Raji (cell line): ENCODE results near the gene TXNRD2.

Experiments
- POLR2A ChIP-seq: IDR thresholded peaks from 2 replicates; pipeline ENCODE4 v1.6.1; 2011; ENCODE audit warnings: low read depth, low read length, control low read depth; ENCODE audit not compliant: insufficient read depth

The TXNRD2 gene

GRCh38 chr22:19875061-19875530 is 66.5 kb downstream of the TXNRD2 start:
- no peak for TF ChIP-seq POLR2A

DNA sequence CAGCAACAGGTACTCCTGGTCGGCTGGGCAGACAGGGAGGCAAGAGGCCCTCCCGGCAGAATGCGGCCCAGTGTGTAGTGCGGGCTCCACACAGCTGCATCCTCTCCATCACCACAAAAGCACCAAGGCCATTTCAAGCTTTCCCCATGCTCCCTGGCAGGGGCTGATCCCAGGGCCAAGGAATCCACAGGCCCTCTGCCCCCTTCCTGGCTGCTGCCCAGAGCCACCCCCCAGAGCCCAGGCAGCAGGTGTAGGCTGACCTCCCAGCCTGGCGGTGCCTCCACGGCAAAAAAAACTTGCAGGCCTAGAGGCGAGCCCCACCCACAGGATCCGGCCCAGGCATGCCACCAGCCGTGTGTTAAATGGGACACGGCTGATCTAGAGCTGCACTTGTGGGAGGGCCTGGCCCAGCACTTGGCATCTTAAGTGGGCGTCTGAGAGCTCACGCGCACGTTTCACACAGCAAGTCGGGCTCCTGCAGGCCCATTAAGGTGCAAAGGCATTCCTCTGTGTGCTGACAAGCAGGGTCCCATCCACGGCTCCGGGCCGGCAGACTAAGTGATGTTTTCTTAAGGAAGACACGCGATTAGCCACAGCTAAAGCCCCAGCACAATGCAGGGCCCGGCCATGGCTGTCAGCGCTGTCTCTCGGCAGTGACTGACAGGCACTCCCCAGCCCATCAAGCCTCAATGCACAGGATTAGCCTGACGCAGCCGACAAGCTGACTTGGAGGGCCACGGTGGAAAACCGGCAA is 67.1 kb downstream of the TXNRD2 start:
- TF ChIP-seq POLR2A: no peak

DNA sequence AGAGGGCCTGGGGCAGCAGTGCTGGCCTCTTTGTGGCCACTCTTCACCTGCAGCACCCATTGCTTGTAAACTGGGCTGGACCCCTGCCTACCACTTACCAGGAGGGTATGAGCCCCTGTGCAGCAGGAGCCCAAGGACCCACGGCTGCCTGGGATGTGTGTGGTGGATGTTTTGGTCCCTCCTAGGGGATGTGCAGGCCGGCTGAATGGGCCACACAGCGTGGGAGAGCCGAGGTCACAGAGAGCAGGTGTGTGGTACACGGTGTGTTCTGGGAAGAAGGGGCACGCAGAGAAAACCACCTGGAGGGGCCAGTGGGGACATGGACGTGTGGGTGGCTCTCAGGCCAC is 67.7 kb downstream of the TXNRD2 start:
- no peak for TF ChIP-seq POLR2A

DNA sequence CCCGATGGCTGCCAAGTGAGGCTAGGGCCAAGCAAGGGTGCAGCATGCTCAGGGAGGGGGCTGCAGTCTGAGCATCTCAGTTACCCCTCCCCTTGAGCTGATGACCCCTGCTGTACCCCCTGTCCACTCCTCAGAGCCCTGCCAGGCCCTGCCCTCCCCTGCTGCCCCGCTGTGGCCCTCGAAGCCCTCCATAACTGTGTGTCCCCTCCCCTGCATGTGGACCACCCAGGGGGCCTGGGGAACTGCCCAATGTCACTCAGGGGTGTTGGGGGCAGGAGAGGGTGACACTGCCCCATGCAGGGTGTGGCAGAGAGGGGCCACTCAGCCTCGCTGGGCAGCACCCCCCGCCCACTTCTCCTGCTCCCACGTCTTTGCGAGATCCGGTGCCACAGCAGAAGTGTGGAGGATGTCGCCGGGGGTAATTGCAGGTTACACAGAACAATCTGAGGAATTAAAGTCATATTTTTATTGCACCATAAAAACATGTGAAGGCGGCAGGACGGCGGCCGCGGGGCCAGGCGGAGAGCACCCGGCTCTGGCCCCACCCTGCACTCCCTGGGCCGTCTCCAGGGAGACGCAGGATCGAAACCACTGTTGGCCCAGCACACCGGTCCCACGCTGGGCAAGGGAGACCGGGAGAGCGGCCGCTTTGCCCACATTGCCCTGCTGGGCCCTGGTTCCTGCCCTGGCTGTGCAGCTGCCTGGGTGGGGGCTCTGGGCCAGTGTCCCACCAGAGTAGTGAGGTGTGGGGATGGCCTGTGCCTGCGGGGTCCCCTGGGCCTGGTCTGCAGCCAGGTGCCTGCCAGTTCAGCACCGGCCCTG is 68.3 kb downstream of the TXNRD2 start:
- no peak for TF ChIP-seq POLR2A

DNA sequence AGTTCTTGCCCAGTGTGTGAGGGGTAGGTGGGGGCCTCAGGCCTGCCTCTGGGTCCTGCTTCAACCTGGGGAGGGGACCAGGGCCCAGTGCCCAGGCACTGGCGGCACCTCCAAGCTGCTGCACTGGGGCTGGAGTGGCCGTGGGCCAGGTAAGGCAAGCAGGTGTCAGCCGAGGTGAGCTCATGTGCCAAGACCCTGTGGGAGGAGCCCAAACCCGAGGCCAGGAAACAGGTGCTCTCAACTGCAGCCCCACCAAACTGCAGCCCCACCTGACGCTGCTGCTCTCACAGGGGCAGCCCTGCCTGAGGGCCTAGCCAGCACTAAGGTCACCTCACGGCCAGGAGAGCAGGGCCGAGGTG is 68.9 kb downstream of the TXNRD2 start:
- TF ChIP-seq POLR2A: no peak

- TF ChIP-seq POLR2A: no peak
Measured at GRCh38 chr22:19871845-19872778, 69.5 kb downstream of the TXNRD2 start.

DNA sequence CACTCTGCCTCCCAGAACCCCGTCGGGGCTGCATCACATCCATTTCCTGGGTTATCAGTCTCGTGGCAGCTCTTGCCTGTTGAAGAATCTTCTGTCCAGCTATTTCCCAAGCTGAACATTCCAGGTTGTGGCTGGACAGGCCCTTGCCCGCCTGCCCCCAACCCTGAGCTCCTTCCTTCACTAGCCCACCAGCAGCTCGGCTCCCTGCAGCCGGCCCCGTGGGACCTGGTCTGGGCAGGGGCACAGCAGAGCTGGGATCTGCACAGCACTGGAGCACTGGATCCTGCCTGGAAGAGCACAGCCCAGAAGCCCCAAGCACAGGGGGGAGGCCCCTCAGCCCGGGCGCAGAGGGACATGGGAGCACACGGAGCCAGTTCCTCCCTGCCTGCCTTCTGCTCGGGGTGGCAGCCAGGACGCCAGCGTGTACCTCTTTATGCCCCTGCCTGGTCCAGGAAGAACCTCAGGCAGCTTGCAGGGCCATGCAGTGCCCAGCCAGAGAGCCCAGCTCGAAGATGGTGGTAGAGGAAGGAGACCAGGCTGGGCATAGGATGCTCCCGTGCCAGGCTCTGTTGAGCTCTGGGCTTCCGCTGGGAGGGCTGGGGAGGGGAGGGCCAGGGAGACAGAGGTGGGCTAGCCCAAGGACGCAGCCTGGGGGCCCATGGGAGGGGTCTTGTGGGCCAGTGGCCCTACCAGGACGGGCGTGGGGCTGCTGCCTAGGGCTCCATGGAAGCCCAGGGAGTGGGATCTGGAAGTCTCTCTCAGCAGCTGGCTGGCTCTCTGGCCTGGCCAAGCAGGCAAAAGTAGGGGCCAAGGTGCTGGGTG is 70.4 kb downstream of the TXNRD2 start:
- TF ChIP-seq POLR2A: no peak

DNA sequence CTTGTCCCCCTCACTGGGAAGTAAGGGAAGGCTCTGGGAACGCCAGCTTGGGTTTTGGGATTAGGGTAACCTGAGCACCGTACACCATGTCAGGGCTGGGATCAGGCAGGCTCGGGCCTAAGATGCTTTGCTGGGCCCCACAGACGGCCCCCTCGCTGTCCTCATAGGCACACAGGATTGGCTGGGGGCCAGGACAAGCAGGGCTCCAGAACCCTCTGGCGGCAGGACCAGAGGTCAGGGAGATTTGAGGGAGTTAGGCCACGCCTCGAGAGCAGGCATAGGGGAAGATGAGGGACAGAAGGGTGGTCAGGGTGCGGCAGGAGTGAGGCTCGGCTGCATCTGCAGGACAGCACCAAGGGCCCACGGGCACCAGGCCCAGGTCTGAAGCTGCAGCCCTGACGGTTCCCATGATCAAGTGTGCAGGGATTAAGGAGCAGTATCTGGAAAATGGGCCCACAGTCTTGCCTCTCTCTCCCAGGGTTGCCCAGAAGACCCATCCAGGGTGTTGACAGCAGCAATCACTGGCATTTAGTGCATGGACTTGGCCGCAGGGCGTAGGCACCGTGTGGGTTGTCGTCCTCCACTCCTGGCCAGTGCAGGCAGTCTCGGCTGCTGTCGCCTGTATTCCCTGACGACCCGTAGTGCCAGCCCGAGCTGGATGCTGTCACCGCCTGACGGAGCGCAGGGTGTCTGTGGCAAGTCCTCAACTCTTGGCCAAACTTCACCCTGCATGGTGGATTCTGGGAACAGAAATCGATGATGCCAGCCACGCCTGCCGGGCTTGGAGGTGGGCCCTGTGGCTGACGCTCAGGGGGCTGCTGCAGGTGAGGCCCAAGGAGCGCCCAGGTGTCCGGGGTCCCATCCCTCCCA is 71.2 kb downstream of the TXNRD2 start:
- no peak for TF ChIP-seq POLR2A

- no peak for TF ChIP-seq POLR2A
Measured at GRCh38 chr22:19869497-19870152, 72.0 kb downstream of the TXNRD2 start.

DNA sequence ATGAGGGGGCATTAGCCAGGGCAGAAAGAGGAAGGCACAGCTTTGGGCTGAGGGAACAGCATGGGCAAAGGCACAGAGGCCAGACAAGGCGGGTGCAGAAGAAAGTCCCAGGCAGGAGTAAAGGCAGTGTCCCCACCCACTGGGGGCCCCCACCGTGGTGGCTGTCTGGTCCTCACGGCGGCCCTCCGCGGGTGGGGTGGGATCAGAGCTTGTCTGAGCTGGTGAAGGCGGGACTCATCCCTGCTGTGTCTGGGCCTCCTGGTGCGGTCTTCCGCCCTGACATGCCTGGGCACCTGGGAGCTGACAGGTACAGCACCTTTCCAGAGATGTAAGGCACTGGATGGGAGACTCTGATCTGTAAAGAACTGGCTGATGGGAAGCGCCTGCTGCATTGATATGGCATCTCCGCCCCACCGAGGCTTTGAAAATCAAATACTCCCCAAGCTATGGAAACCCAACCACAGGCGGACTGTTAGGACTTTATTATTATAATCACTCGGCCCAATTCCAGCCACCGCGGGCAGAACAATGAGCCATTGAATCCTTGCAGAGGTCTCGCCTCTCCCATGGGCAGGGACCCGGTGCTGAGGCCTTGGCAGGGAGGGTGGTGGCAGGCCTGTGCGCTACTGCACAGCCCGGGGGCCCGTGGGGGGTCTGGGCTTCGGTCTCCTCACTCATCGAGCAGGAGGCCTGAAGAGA is 72.7 kb downstream of the TXNRD2 start:
- TF ChIP-seq POLR2A: no peak

DNA sequence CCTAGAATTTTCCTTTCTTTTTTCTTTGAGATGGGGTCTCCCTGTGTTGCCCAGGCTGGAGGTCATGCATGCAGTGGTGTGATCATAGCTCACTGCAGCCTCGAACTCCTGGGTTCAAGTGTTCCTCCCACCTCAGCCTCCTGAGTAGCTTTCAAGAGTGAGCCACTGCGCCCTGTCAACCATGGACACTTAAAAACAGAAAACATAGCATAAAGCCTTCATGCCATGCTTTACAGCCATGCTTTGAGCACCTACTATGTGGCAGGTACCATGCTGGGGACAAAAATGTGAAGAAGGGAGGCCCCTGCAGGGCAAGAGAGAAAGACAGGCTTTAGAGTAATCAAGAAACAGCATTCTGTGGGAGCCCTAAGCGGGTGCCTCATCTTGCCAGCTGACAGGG is 73.3 kb downstream of the TXNRD2 start:
- TF ChIP-seq POLR2A: no peak

GRCh38 chr22:19867617-19868016 is 74.0 kb downstream of the TXNRD2 start:
- TF ChIP-seq POLR2A: no peak

- no peak for TF ChIP-seq POLR2A
Measured at GRCh38 chr22:19866665-19867009, 75.0 kb downstream of the TXNRD2 start.
